HuH-7.5 (cell line): ENCODE measurements around the gene CISD3.

Experiments
- DNase-seq: peaks from one replicate; pipeline ENCODE4 v3.0.0; 2011; ENCODE audit warnings: low spot score

The CISD3 gene

GRCh38 chr17:38729886-38730525 lies at the start of gene CISD3:
Gene CISD3, plus strand, starts transcription at chr17:38730341. Its CDS starts 18 bp downstream, at chr17:38730359.
- DNase-seq, result peak; percentile 89

- no peak for DNase-seq
These were observed 49.0 kb upstream of the CISD3 start for GRCh38 chr17:38681096-38681495.

GRCh38 chr17:38685491-38685890 lies 44.6 kb upstream of the CISD3 start:
- no peak for DNase-seq

- DNase-seq, result no peak
These were observed 42.9 kb upstream of the CISD3 start for GRCh38 chr17:38687286-38687685.

- no peak for DNase-seq
These were observed 39.8 kb upstream of the CISD3 start for GRCh38 chr17:38690386-38690785.

- no peak for DNase-seq
These were observed 39.0 kb upstream of the CISD3 start for GRCh38 chr17:38691154-38691553.

GRCh38 chr17:38693700-38694329 lies 36.3 kb upstream of the CISD3 start:
- no peak for DNase-seq

GRCh38 chr17:38697061-38697820 lies 32.9 kb upstream of the CISD3 start:
- no peak for DNase-seq

- no peak for DNase-seq
These were observed 31.4 kb upstream of the CISD3 start for GRCh38 chr17:38698760-38699159.

GRCh38 chr17:38701504-38702165 lies 28.5 kb upstream of the CISD3 start:
- no peak for DNase-seq

- peak; percentile 77 for DNase-seq
These were observed 27.8 kb upstream of the CISD3 start for GRCh38 chr17:38702166-38702915.

GRCh38 chr17:38702916-38703741 lies 27.0 kb upstream of the CISD3 start:
- DNase-seq, result no peak

GRCh38 chr17:38703742-38704605 lies 26.2 kb upstream of the CISD3 start:
- peak; percentile 92 for DNase-seq

GRCh38 chr17:38704606-38705522 lies 25.3 kb upstream of the CISD3 start, which contains the start of gene MLLT6:
Gene MLLT6, plus strand, starts transcription at chr17:38705273. Its CDS starts 360 bp downstream, at chr17:38705633.
- DNase-seq, result peak; percentile 74

GRCh38 chr17:38705523-38705802 lies 24.7 kb upstream of the CISD3 start:
- DNase-seq, result no peak

GRCh38 chr17:38705803-38706504 lies 24.2 kb upstream of the CISD3 start:
- DNase-seq, result peak; percentile 33

- peak; percentile 5 for DNase-seq
These were observed 23.5 kb upstream of the CISD3 start for GRCh38 chr17:38706505-38707216.
